Measurements from ENCODE around the gene SPEN.
A peak's percentile ranks its signal among the peaks of the same experiment; 100 is the strongest.

- TF ChIP-seq CTCF (conservative IDR thresholded peaks at IDR 0.05; ENCODE audit: low read depth, low read length) (peak; percentile 61), EZH2 (IDR thresholded peaks at IDR 0.05; ENCODE audit: borderline replicate concordance, low read depth, low read length, poor library complexity, severe bottlenecking) (no peak)
Measured at GRCh38 chr1:15803380-15803779, 44.1 kb upstream of the SPEN start.
